Activated CD8-positive, alpha-beta memory T cell treated with anti-CD3 and anti-CD28 coated beads for 36 hours (primary cell): Measurements from ENCODE around the gene TMEM248. TPM values are rescaled to one million over a fixed set of nuclear protein-coding genes. Genes with fewer than 3 reads are reported as not detected.
"Not testable (repeated sequence)": the region's sequence is repeated elsewhere in the genome, so short reads cannot be mapped to it uniquely, and the experiment has no call there.

Experiments used
- CTCF ChIA-PET: fragments of 350-600 bp; sonication (Branson Sonifier 250); formaldehyde crosslinking; loops from one replicate; lab custom pipeline; 2021; ENCODE audit warnings: antibody characterized with exemption; lab: Charles Lee
- POLR2A ChIA-PET: fragments of 350-600 bp; sonication (Branson Sonifier 250); formaldehyde crosslinking; loops from one replicate; lab custom pipeline; 2021; ENCODE audit warnings: antibody characterized with exemption; lab: Charles Lee
- total RNA-seq, 2 experiments: library from RNA; stranded (reverse); gene quantifications; one replicate each; pipeline ENCODE4 v1.2.3, GENCODE V29; 2021

The TMEM248 gene
- total RNA-seq, 2 experiments from 2014 or later: 83.2 to 85.2 TPM

GRCh38 chr7:66930341-66930740 is 9.3 kb downstream of the TMEM248 start:
- CTCF ChIA-PET: no interaction called here
- POLR2A ChIA-PET: interaction anchor here (0.5 kb wide), 1 partner anchor 15 kb away, joined by 4 read pairs; no protein-coding TSS in a partner anchor

- POLR2A ChIA-PET: no interaction called here
- CTCF ChIA-PET: no interaction called here
Observed at GRCh38 chr7:66933469-66933868, 12.4 kb downstream of the TMEM248 start.

DNA sequence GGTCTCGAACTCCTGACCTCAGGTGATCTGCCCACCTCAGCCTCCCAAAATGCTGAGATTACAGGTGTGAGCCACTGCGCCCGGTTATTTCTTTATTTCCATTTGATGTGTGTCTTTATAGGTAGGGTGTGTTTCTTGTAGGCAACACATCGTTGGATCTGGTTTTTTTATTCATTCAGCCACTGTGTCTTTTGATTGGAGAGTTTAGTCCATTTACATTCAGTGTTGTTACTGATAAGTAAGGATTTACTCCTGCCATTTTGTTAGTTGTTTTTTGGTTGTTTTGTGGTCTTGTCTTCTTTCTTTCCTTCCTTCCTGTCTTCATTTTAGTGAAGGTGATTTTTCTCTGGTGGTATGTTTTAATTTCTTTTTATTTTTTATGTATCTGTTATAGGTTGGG is 16.9 kb downstream of the TMEM248 start:
- POLR2A ChIA-PET: no interaction called here
- CTCF ChIA-PET: no interaction called here

- CTCF ChIA-PET: no interaction called here
- POLR2A ChIA-PET: no interaction called here
Observed at GRCh38 chr7:66939325-66939724, 18.3 kb downstream of the TMEM248 start.

- ChIA-PET CTCF (interaction anchor here (0.7 kb wide), 1 partner anchor 36 kb away, joined by 3 read pairs; no protein-coding TSS in a partner anchor), POLR2A (no interaction called here)
Observed at GRCh38 chr7:66946545-66946944, 25.5 kb downstream of the TMEM248 start.

DNA sequence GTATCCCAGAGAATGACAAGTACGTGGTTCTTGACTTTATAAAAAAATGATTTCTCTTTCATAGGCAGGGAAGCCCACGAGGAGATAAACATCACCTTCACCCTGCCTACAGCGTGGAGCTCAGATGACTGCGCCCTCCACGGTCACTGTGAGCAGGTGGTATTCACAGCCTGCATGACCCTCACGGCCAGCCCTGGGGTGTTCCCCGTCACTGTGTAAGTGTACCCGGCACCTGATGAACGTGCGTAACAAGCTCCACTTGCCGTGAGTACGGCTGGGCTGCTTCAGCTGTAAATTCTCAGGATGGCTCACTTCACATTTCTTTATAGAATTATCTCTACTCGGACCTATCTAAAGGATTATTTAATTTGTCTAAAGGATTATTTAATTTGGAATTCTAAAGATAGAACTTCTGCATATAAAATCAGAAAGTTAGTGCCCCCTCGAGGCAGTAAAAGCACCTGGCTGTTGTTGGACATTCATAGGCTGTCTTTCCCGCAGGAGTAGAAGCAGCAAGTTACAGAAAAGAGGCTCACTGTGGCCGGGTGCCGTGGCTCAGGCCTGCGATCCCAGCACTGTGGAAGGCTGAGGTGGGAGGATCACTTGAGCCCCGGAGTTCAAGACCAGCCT is 27.6 kb downstream of the TMEM248 start:
- POLR2A ChIA-PET: no interaction called here
- CTCF ChIA-PET: no interaction called here

DNA sequence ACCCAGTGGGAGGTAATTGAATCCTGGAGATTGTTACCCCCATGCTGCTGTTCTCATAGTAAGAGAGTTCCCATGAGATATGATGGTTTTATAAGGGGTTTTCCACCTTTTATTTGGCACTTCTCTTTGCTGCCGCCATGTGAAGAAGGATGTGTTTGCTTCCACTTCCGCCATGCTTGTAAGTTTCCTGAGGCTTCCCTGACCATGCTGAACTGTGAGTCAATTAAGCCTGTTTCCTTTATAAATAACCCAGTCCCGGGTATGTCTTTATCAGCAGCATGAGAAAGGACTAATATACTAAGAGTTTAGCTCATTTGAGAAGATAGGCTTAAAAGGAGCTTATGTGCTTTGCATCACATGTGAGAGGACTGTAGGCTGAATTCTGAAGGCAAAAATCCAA is 29.3 kb downstream of the TMEM248 start:
- POLR2A ChIA-PET: no interaction called here
- CTCF ChIA-PET: no interaction called here

DNA sequence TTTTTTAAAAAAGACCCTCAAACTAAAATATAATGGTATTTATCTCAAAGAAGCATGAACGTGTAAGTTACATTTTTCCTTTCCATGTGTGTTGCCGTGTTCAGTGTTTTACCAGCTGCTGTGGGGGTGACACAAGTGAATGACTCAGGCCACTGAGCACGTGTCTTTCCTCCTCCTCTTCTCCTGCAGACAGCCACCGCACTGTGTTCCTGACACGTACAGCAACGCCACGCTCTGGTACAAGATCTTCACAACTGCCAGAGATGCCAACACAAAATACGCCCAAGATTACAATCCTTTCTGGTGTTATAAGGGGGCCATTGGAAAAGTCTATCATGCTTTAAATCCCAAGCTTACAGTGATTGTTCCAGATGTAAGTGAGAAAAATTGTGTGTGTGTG is 29.7 kb downstream of the TMEM248 start:
- ChIA-PET POLR2A (no interaction called here), CTCF (no interaction called here)

GRCh38 chr7:66952343-66953043 is 31.5 kb downstream of the TMEM248 start:
- ChIA-PET CTCF (no interaction called here), POLR2A (no interaction called here)

DNA sequence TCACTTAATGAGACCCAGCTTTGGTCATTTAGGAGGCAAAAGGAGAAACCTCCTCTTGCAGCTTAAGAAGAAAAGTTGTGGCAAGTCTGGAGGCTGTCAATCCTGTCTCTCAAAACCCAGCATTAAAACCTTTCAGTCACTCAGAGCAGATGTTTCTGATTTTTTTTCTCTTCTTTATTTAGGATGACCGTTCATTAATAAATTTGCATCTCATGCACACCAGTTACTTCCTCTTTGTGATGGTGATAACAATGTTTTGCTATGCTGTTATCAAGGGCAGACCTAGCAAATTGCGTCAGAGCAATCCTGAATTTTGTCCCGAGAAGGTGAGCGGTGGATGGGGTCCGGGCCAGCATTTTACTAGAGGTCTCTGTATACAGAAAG is 32.0 kb downstream of the TMEM248 start:
- POLR2A ChIA-PET: interaction anchor here (0.6 kb wide), 1 partner anchor 12 kb away, joined by 5 read pairs; no protein-coding TSS in a partner anchor
- CTCF ChIA-PET: no interaction called here

- CTCF ChIA-PET: no interaction called here
- POLR2A ChIA-PET: interaction anchor here (0.7 kb wide), 1 partner anchor 346 kb away, joined by 4 read pairs; no protein-coding TSS in a partner anchor
Observed at GRCh38 chr7:66957595-66958290, 36.7 kb downstream of the TMEM248 start.

- ChIA-PET CTCF (no interaction called here), POLR2A (no interaction called here)
Observed at GRCh38 chr7:66958538-66959350, 37.7 kb downstream of the TMEM248 start.

DNA sequence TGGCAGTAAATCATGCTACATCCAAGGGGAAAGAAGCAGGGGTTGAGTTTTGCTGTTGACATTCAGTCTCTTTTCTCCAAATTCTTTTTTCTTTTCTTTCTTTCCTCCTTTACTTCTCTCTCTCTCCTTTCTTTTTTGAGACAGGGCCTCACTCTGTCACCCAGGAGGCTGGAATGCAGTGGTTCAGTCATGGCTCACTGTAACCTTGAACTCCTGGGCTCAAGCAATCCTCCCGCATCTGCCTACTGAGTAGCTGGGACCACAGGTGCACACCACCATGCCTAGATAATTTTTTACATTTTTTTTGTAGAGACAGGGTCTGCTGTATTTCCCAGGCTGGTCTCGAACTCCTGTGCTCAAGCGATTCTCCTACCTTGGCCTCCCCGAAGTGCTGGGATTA is 39.2 kb downstream of the TMEM248 start:
- ChIA-PET CTCF (no interaction called here), POLR2A (no interaction called here)

- ChIA-PET CTCF (no interaction called here), POLR2A (interaction anchor here (0.7 kb wide), 1 partner anchor 56 kb away, joined by 3 read pairs; no protein-coding TSS in a partner anchor)
Observed at GRCh38 chr7:66961096-66961495, 40.1 kb downstream of the TMEM248 start.

DNA sequence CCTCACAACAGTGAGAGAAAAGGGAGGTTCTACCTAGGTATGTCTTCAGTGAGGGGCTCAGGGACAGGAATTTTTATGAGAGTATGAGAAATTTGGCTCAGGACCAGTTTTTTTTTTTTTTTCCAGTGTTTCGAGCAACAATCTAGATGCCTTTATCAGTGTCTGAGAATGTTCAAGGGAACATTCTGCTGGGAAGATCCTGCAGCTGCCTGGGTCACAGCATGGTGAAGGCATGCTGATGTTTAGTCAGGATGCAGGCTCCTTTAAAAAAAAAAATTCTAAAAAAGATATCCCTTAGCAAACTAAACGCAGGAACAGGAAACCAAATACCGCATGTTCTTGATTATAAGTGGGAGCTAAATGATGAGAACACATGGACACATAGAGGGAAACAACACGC is 43.4 kb downstream of the TMEM248 start:
- CTCF ChIA-PET: interaction anchor here (0.6 kb wide), 1 partner anchor 25 kb away, joined by 3 read pairs; no protein-coding TSS in a partner anchor

GRCh38 chr7:66967029-66967428 is 46.0 kb downstream of the TMEM248 start:
- POLR2A ChIA-PET: no interaction called here
- CTCF ChIA-PET: no interaction called here

More for the DNA sequence above, 43.4 kb downstream of the TMEM248 start:
- POLR2A ChIA-PET: no interaction called here

DNA sequence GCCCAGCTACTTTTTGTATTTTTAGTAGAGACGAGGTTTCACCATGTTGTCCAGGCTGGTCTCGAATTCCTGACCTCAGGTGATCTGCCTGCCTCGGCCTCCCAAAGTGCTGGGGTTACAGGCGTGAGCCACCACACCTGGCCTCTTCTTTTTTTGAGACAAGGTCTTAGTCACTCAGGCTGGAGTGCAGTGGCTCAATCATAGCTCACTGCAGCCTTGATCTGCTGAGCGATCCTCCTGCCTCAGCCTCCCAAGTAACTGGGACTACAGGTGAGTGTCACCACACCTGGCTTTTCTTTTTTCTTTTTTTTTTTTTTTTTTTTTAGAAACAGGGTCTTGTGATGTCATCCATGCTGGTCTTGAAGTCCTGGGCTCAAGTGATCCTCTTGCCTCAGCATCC is 48.0 kb downstream of the TMEM248 start:
- CTCF ChIA-PET, POLR2A ChIA-PET: not testable (repeated sequence)

GRCh38 chr7:66970310-66970709 is 49.3 kb downstream of the TMEM248 start:
- CTCF ChIA-PET: no interaction called here

GRCh38 chr7:66974986-66975590 is 54.1 kb downstream of the TMEM248 start:
- POLR2A ChIA-PET: no interaction called here
- CTCF ChIA-PET: no interaction called here

More at GRCh38 chr7:66970310-66970709, 49.3 kb downstream of the TMEM248 start:
- POLR2A ChIA-PET: no interaction called here
